Myocyte (in vitro differentiated cells): ENCODE measurements around the gene TTC23. TPM values are rescaled to one million over a fixed set of nuclear protein-coding genes. Genes with fewer than 3 reads are reported as not detected.

Source experiments
- DNase-seq: peaks from one replicate; pipeline ENCODE4 v3.0.0-alpha.2; 2012; ENCODE audit warnings: low read depth
- total RNA-seq: library from RNA; depleted of rRNA; stranded (reverse); fragments of >200 nt; gene quantifications from 2 replicates; pipeline ENCODE4 v1.2.3, GENCODE V29; 2014

The TTC23 gene
- total RNA-seq, 1 donor from 2014 or later: 27.4 TPM

GRCh38 chr15:99086327-99086667, 163.1 kb downstream of the TTC23 start:
- peak; percentile 42 for DNase-seq

Other genes starting within 250 kb of the TTC23 start
- not detected in 2 replicates for gene PGPEP1L, start 241.8 kb downstream of the TTC23 start, total RNA-seq
- 4.0 and 12.0 TPM in 2 replicates for gene SYNM, start 144.5 kb downstream of the TTC23 start, total RNA-seq
- gene LRRC28, start 1.9 kb upstream of the TTC23 start, total RNA-seq: 33.5 and 50.8 TPM in 2 replicates